HL-60/S4 treated with phorbol 12-myristate 13-acetate at 8.2 ng/mL for 4 days and 3 days (cell line): ENCODE results near the gene SRD5A1.

Experiments
- in situ Hi-C: fragments of 300-500 bp; cut with MboI; formaldehyde crosslinking; loops from 2 replicates; pipeline ENCODE4 v1.15.0; 2022; ENCODE audit warnings: low sequenced_read_pairs

Gene SRD5A1

DNA sequence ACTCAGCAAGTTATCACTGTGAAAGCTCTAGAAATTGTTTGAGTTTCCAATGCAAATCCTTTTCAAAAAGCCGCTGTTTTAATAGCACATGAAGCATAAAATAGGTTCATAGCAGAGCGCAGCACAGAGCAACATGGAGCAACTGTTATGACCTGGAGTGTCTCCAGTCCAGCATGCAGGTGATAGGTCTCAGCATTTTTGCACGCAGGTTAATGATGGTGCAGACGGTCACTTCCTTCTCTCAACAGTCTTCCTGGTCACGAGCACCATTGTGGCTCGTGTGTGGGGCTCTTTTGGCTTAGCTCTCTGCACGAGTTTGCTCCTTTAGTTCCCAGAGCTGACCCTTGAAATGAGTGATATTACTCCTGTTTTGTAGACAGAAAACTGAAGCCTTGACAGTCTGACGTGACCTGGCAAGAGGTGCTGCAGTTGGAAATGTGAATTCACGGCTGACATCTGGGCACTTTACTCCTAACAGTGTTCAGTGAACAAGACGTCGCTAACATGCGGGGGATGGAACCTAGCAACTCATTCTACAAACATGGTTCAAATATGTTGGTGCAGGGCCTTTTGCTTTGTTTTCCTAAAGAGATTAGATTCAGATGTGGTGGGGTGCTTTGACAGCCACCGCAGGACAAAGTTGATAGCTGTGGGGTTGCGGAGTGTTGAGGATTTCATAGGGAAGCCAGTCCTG lies 90.0 kb downstream of the SRD5A1 start:
- in situ Hi-C loops, result no loop called here

DNA sequence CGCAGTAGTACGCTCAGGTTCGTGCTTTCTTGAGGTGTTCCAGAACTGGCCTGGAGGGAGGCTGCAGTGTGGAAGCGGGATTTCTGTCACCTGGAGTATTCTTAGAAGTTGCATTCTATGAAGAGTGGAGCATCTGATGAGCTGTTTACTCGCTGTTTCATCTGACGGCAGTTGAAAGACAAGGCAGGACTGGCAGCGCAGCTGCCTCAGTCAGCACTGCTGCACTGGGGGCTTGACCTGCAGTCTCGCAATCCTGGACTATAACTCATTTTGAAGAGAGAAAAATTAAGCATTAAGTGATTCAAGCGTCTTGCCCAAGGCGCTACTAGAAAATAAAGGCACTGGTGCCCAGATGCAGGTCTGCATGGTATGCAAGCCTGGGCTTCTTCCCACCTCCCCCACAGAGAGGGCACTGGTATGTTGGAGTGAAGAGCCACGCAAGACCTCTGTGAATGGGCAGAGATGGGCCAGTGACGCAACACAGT lies 90.6 kb downstream of the SRD5A1 start:
- in situ Hi-C loops, result no loop called here
